ENCODE results near the gene SRRM1. TPM values are rescaled to one million over a fixed set of nuclear protein-coding genes. Genes with fewer than 3 reads are reported as not detected.
"Not testable (repeated sequence)": the region's sequence is repeated elsewhere in the genome, so short reads cannot be mapped to it uniquely, and the experiment has no call there.

The SRRM1 gene
- polyA plus RNA-seq, 1 experiment: 50.4 TPM

- no peak for TF ChIP-seq CTCF (IDR thresholded peaks at IDR 0.05; ENCODE audit: insufficient read depth, low read depth, low read length)
- no peaks in the 10 kb centered on the region for H3K27me3 ChIP-seq (ENCODE audit: control insufficient read depth, insufficient read depth, low read length)
- H3K4me3 ChIP-seq (ENCODE audit: low read depth, low read length): no peak overlapping the region
- no peak for DNase-seq (ENCODE audit: low read depth)
- POLR2A ChIA-PET: no interaction called here
- no peaks in the 10 kb centered on the region for H3K36me3 ChIP-seq (ENCODE audit: control insufficient read depth, insufficient read depth, low read length)
- CTCF ChIA-PET: interaction anchor here (0.8 to 3.0 kb wide), 2 partner anchors 9 to 134 kb away, joined by 3 to 26 read pairs; no protein-coding TSS in a partner anchor
Measured at GRCh38 chr1:24696756-24697330, 53.7 kb downstream of the SRRM1 start.

- POLR2A ChIA-PET; DNase-seq (ENCODE audit: low read depth); H3K36me3 ChIP-seq (ENCODE audit: control insufficient read depth, insufficient read depth, low read length); H3K4me3 ChIP-seq (ENCODE audit: low read depth, low read length); H3K27me3 ChIP-seq (ENCODE audit: control insufficient read depth, insufficient read depth, low read length): not testable (repeated sequence)
- CTCF ChIA-PET: interaction anchor here (3.0 kb wide), 1 partner anchor 9 kb away, joined by 26 read pairs; no protein-coding TSS in a partner anchor
Measured at GRCh38 chr1:24697453-24698001, 54.4 kb downstream of the SRRM1 start.

- H3K4me3 ChIP-seq (ENCODE audit: low read depth, low read length); H3K36me3 ChIP-seq (ENCODE audit: control insufficient read depth, insufficient read depth, low read length); H3K27me3 ChIP-seq (ENCODE audit: control insufficient read depth, insufficient read depth, low read length); DNase-seq (ENCODE audit: low read depth); POLR2A ChIA-PET: not testable (repeated sequence)
- CTCF ChIA-PET: interaction anchor here (0.7 to 3.0 kb wide), 4 partner anchors 10 to 1639 kb away, joined by 3 to 26 read pairs (median 4); no protein-coding TSS in a partner anchor
Measured at GRCh38 chr1:24698326-24698725, 55.2 kb downstream of the SRRM1 start.

- POLR2A ChIA-PET: interaction anchor here (0.6 kb wide), 1 partner anchor 248 kb away, joined by 7 read pairs; no protein-coding TSS in a partner anchor
- H3K36me3 ChIP-seq (ENCODE audit: control insufficient read depth, insufficient read depth, low read length): no peaks in the 10 kb centered on the region
- DNase-seq (ENCODE audit: low read depth): no peak
- no peaks in the 10 kb centered on the region for H3K27me3 ChIP-seq (ENCODE audit: control insufficient read depth, insufficient read depth, low read length)
- CTCF ChIA-PET: interaction anchor here (1.1 to 3.0 kb wide), 4 partner anchors 11 to 131 kb away, joined by 3 to 26 read pairs (median 5); no protein-coding TSS in a partner anchor
- no peak for TF ChIP-seq CTCF (IDR thresholded peaks at IDR 0.05; ENCODE audit: insufficient read depth, low read depth, low read length)
- H3K4me3 ChIP-seq (ENCODE audit: low read depth, low read length): no peak overlapping the region
Measured at GRCh38 chr1:24699628-24700027, 56.5 kb downstream of the SRRM1 start.

GRCh38 chr1:24702511-24703293, 59.6 kb downstream of the SRRM1 start:
- DNase-seq (ENCODE audit: low read depth): no peak
- POLR2A ChIA-PET: interaction anchor here (0.5 kb wide), 1 partner anchor 121 kb away, joined by 3 read pairs; no protein-coding TSS in a partner anchor
- H3K27me3 ChIP-seq (ENCODE audit: control insufficient read depth, insufficient read depth, low read length): no peaks in the 10 kb centered on the region
- H3K36me3 ChIP-seq (ENCODE audit: control insufficient read depth, insufficient read depth, low read length): no peaks in the 10 kb centered on the region
- TF ChIP-seq CTCF (IDR thresholded peaks at IDR 0.05; ENCODE audit: insufficient read depth, low read depth, low read length): no peak
- H3K4me3 ChIP-seq (ENCODE audit: low read depth, low read length): no peak overlapping the region
- CTCF ChIA-PET: interaction anchor here (1.1 to 1.8 kb wide), 4 partner anchors 14 to 128 kb away, joined by 3 to 6 read pairs (median 3); partner anchors contain the start of gene CLIC4

Data from BJ (cell line).